ENCODE data around the gene TMEM44. TPM values are rescaled to one million over a fixed set of nuclear protein-coding genes. Genes with fewer than 3 reads are reported as not detected.

Gene TMEM44
- total RNA-seq, 2 experiments from 2014 or later: 4.4 to 5.0 TPM

- ChIA-PET CTCF (no interaction called here), POLR2A (no interaction called here)
- peaks cover 26% of the 10 kb centered on the region for H3K27me3 Mint-ChIP-seq
- no peaks in the 10 kb centered on the region for H3K9me3 Mint-ChIP-seq
- intact Hi-C loops (cut with micrococcal nuclease): loop anchor here (5.0 kb wide), 1 partner anchor 98 kb away; no protein-coding TSS in a partner anchor
- no peak for DNase-seq
- H3K36me3 Mint-ChIP-seq (ENCODE audit: low read depth): no peaks in the 10 kb centered on the region
- no peak for TF ChIP-seq CTCF (IDR thresholded peaks at IDR 0.05)
- H3K27ac Mint-ChIP-seq: no peak overlapping the region
- peaks cover 2% of the 10 kb centered on the region for H3K4me1 Mint-ChIP-seq (ENCODE audit: low read depth)
- ATAC-seq: no peak
- H3K4me3 Mint-ChIP-seq: no peak overlapping the region
Measured at GRCh38 chr3:194570235-194570634, 63.0 kb downstream of the TMEM44 start.

- intact Hi-C loops (cut with micrococcal nuclease): no loop called here
- Mint-ChIP-seq H3K36me3 (ENCODE audit: low read depth) (no peaks in the 10 kb centered on the region), H3K4me1 (ENCODE audit: low read depth) (peaks cover 2% of the 10 kb centered on the region), H3K9me3 (no peaks in the 10 kb centered on the region), H3K27ac (no peak overlapping the region), H3K4me3 (no peak overlapping the region), H3K27me3 (peaks cover 30% of the 10 kb centered on the region)
- DNase-seq: no peak
- CTCF ChIA-PET: interaction anchor here (1.2 kb wide), 1 partner anchor 106 kb away, joined by 3 read pairs; no protein-coding TSS in a partner anchor
- no peak for TF ChIP-seq CTCF (IDR thresholded peaks at IDR 0.05)
- ATAC-seq: no peak
- POLR2A ChIA-PET: interaction anchor here (0.7 kb wide), 1 partner anchor 748 kb away, joined by 3 read pairs; no protein-coding TSS in a partner anchor
Measured at GRCh38 chr3:194569252-194569651, 64.0 kb downstream of the TMEM44 start.

- POLR2A ChIA-PET: no interaction called here
- H3K27me3 Mint-ChIP-seq: peaks cover 12% of the 10 kb centered on the region
- CTCF ChIA-PET: interaction anchor here (1.3 kb wide), 1 partner anchor 29 kb away, joined by 4 read pairs; no protein-coding TSS in a partner anchor
- H3K27ac Mint-ChIP-seq: no peak overlapping the region
- H3K9me3 Mint-ChIP-seq: no peaks in the 10 kb centered on the region
- no peak for TF ChIP-seq CTCF (IDR thresholded peaks at IDR 0.05)
- H3K36me3 Mint-ChIP-seq (ENCODE audit: low read depth): no peaks in the 10 kb centered on the region
- DNase-seq (no peak), ATAC-seq (no peak)
- H3K4me3 Mint-ChIP-seq: no peak overlapping the region
- intact Hi-C loops (cut with micrococcal nuclease): no loop called here
- H3K4me1 Mint-ChIP-seq (ENCODE audit: low read depth): peaks cover 5% of the 10 kb centered on the region
Measured at GRCh38 chr3:194565597-194566190, 67.5 kb downstream of the TMEM44 start.

GRCh38 chr3:194562986-194563385 is 70.2 kb downstream of the TMEM44 start:
- Mint-ChIP-seq H3K36me3 (ENCODE audit: low read depth) (no peaks in the 10 kb centered on the region), H3K4me1 (ENCODE audit: low read depth) (peaks cover 5% of the 10 kb centered on the region), H3K9me3 (no peaks in the 10 kb centered on the region), H3K4me3 (no peak overlapping the region), H3K27me3 (peaks cover 12% of the 10 kb centered on the region), H3K27ac (no peak overlapping the region)
- POLR2A ChIA-PET: no interaction called here
- TF ChIP-seq CTCF (IDR thresholded peaks at IDR 0.05): no peak
- DNase-seq (no peak), ATAC-seq (no peak)
- CTCF ChIA-PET: interaction anchor here (0.9 kb wide), 1 partner anchor 91 kb away, joined by 3 read pairs; no protein-coding TSS in a partner anchor
- intact Hi-C loops (cut with micrococcal nuclease): no loop called here

- ChIA-PET CTCF (interaction anchor here (1.3 kb wide), 1 partner anchor 33 kb away, joined by 8 read pairs; no protein-coding TSS in a partner anchor), POLR2A (no interaction called here)
- ATAC-seq: no peak
- H3K4me3 Mint-ChIP-seq: no peak overlapping the region
- H3K27ac Mint-ChIP-seq: no peak overlapping the region
- peaks cover 10% of the 10 kb centered on the region for H3K4me1 Mint-ChIP-seq (ENCODE audit: low read depth)
- H3K9me3 Mint-ChIP-seq: no peaks in the 10 kb centered on the region
- TF ChIP-seq CTCF (IDR thresholded peaks at IDR 0.05): no peak
- DNase-seq: no peak
- H3K36me3 Mint-ChIP-seq (ENCODE audit: low read depth): no peaks in the 10 kb centered on the region
- intact Hi-C loops (cut with micrococcal nuclease): no loop called here
- peaks cover 12% of the 10 kb centered on the region for H3K27me3 Mint-ChIP-seq
Measured at GRCh38 chr3:194561306-194561974, 71.8 kb downstream of the TMEM44 start.

All from activated CD8-positive, alpha-beta T cell treated with anti-CD3 and anti-CD28 coated beads for 36 hours (primary cell).